ENCODE measurements around the gene MAPKAPK2.

DNA sequence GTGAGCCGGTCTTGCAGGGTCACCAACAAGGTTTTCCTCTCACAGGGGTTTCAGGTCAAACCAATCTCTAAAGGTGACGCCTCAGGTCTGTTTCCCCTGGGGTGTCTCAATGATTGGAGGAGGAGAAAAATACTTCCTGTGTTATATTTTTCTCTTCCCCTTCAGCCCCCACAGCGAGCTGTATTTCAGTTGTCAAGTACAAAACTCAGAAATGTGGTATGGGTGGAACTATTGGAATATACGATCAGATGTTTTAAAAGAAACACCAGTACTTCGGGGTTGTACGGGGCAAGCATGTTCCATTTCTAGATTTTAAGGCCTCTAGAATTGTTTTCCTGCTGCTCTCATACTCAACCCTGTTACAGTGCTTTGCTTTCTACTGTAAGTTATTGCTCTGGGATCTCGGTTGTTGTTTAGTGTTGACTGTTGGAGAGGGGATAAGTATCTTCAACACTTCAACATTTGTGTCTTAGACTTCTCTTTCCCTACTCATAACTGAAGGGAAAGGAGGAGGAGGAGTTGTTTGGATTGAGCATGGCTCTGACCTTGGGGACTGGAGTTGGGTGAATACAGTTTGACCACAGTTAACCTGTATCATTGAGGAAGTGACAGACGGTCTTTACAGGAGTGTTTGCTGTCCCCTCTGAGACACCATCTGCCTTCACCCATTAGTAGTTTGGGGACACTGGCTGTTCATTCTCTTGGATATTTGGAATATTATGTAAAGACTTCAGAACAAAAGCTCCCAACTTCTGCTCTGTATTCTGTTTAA lies 2.0 kb downstream of the MAPKAPK2 start:
- TF ChIP-seq EZH2phosphoT487 (IDR thresholded peaks at IDR 0.05; ENCODE audit: borderline replicate concordance) (no peak), JUND (IDR thresholded peaks at IDR 0.05) (no peak), FOSL1 (IDR thresholded peaks at IDR 0.05; ENCODE audit: low read depth) (no peak), POLR2A (IDR thresholded peaks at IDR 0.05; ENCODE audit: borderline replicate concordance, extremely low read depth, insufficient read depth, insufficient read length) (no peak), SIN3A (IDR thresholded peaks at IDR 0.05; ENCODE audit: low read depth) (no peak), EZH2 (IDR thresholded peaks at IDR 0.05) (no peak), RAD21 (IDR thresholded peaks at IDR 0.05; ENCODE audit: low read depth) (no peak)
- TF ChIP-seq, protein P1, sequence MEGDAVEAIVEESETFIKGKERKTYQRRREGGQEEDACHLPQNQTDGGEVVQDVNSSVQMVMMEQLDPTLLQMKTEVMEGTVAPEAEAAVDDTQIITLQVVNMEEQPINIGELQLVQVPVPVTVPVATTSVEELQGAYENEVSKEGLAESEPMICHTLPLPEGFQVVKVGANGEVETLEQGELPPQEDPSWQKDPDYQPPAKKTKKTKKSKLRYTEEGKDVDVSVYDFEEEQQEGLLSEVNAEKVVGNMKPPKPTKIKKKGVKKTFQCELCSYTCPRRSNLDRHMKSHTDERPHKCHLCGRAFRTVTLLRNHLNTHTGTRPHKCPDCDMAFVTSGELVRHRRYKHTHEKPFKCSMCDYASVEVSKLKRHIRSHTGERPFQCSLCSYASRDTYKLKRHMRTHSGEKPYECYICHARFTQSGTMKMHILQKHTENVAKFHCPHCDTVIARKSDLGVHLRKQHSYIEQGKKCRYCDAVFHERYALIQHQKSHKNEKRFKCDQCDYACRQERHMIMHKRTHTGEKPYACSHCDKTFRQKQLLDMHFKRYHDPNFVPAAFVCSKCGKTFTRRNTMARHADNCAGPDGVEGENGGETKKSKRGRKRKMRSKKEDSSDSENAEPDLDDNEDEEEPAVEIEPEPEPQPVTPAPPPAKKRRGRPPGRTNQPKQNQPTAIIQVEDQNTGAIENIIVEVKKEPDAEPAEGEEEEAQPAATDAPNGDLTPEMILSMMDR (IDR thresholded peaks at IDR 0.05 in 2 of 3, conservative IDR thresholded peaks at IDR 0.05 in 1 of 3; ENCODE audit: borderline replicate concordance in 1 of 3, insufficient read depth in 1 of 3, low read depth in 2 of 3, low read length in 2 of 3): no peak
- TF ChIP-seq, protein P2, sequence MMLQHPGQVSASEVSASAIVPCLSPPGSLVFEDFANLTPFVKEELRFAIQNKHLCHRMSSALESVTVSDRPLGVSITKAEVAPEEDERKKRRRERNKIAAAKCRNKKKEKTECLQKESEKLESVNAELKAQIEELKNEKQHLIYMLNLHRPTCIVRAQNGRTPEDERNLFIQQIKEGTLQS (IDR thresholded peaks at IDR 0.05): no peak
- TF ChIP-seq, protein P3, sequence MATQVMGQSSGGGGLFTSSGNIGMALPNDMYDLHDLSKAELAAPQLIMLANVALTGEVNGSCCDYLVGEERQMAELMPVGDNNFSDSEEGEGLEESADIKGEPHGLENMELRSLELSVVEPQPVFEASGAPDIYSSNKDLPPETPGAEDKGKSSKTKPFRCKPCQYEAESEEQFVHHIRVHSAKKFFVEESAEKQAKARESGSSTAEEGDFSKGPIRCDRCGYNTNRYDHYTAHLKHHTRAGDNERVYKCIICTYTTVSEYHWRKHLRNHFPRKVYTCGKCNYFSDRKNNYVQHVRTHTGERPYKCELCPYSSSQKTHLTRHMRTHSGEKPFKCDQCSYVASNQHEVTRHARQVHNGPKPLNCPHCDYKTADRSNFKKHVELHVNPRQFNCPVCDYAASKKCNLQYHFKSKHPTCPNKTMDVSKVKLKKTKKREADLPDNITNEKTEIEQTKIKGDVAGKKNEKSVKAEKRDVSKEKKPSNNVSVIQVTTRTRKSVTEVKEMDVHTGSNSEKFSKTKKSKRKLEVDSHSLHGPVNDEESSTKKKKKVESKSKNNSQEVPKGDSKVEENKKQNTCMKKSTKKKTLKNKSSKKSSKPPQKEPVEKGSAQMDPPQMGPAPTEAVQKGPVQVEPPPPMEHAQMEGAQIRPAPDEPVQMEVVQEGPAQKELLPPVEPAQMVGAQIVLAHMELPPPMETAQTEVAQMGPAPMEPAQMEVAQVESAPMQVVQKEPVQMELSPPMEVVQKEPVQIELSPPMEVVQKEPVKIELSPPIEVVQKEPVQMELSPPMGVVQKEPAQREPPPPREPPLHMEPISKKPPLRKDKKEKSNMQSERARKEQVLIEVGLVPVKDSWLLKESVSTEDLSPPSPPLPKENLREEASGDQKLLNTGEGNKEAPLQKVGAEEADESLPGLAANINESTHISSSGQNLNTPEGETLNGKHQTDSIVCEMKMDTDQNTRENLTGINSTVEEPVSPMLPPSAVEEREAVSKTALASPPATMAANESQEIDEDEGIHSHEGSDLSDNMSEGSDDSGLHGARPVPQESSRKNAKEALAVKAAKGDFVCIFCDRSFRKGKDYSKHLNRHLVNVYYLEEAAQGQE (IDR thresholded peaks at IDR 0.05; ENCODE audit: low read depth): no peak
